GM10847 (cell line): ENCODE results near the gene XIAP.

Experiments
- POLR2A ChIP-seq: IDR thresholded peaks from 2 replicates; pipeline ENCODE4 v1.6.1; 2011; ENCODE audit not compliant: insufficient read length; ENCODE audit errors: extremely low read depth

XIAP gene

DNA sequence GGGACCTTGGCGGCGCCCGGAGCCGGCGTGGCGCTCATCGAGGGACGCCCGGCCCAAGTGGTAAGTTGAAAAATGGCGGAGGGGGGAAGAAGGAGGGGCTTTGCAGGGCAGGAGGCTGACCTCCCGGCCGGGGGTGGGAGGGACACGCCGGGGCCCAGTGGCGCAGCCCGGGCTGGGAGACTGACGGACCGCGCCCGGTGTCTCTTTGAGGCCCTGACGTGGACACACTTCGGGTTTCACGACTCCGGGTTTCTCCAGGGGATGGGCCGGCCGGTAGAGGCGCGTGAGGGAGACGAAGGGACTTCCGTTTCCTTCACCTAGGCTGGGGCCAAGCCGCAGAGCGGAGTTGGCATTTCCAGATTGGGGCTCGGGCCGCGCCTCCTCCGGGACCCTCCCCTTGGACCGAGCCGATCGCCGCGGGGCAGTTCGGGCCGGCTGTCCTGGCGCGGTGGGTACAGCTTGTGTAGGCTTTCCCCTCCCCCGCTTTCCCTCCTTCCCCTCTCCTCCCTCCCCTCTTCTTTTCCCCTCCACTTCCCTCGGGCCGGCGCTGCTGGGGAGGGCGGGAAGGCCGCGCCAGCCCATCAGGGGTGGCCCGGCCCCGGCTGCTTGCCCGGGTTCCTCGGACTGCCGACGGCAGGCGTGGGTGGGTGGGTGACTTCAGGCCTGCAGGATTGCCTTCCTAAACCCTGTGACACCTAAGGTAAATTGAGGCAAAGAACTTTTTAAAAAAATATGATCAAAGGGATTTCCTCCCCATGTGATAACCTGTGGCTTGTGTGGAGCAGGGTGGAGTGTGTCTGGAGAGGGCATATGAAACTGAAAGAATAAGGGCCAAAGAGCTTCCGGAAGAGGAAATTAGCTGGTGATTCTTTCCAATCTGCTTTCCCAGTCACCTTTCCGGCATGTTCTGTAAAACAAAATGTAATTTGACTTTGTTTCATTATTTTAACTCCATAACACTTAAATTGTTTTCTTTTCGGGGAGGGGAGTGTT is at the start of gene XIAP:
XIAP (plus strand) TSS at position 208 of the 993 bp plus-strand sequence. CDS start 25,610 bp downstream, outside the sequence.
- peak; percentile 39 for TF ChIP-seq POLR2A

DNA sequence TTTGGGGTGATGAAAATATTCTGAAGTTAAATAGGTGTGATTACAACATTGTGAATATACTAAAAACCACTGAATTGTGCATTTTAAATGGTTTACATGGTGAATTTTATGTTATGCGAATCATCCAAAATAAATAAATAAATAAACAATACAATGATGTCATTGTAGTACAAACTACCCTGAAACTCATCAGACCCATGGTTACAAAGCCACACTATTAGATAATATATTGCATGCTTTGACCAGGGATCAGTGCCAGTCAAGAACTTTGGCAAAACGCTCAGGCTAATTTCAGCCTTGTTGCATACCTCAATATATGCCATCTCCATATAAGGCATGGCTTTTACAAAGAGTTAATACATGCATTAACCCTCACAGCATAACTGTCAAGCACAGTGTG is 45.5 kb upstream of the XIAP start:
- no peak for TF ChIP-seq POLR2A

DNA sequence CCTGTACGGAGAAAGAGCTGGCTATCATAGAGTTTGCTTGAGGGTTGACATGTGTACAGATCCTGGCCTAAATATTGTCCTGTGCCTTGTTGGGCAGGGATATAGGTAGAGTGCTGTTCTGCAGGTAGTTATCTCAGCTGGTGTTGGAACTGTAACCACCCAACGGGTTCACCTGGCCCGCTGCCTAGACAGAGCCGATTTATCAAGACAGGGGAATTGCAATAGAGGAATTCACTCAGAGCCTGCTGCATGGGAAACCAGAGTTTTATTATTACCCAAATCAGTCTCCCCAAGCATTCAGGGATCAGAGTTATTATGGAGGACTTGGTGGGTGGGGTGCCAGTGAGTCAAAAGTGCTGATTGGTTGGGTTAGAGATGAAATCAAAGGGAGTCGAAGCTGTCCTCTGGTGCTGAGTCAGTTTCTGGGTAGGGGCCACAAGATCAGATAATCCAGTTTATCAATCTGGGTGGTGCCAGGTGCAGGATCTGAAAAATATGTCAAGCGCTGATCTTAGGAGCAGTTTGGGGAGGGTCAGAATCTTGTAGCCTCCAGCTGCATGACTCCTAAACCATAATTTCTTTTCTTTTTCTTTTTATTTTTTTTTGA is 42.5 kb upstream of the XIAP start:
- no peak for TF ChIP-seq POLR2A

DNA sequence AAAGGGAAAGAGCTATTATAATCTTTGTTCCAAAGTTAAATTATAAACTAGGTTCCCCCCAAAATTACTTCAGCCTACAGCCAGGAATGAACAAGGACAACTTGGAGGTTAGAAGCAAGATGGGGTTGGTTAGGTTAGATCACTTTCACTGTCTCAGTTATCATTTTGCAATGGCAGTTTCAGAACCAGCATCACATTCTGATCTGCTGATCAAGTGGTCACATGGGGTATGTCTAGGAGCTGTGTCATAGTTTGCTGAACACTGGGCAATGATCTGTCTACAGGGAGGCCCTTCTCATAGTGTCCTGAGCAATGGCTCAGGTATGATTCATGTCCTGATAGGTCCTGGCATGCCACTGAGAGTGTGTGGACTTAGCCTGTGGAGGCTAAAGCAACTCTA is 41.6 kb upstream of the XIAP start:
- no peak for TF ChIP-seq POLR2A

DNA sequence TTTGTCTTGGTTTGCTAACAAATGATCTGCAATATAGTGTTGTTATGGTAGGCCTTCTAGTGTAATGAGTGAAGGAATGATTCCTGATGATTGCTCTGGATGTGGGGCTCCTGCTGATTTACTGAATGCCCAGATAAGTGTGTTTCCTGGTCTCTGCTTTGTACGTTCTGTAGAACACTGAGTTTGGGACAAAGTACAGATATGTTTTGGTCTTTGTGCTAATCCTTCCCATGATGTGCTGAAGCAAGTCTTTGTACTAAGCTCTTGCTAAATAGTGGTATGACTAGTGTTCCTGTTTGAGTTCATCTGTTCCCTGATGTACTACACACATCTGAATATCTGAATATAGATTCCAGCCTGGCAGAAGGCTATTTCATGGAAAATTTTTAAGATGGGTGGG is 36.9 kb upstream of the XIAP start:
- TF ChIP-seq POLR2A = no peak

DNA sequence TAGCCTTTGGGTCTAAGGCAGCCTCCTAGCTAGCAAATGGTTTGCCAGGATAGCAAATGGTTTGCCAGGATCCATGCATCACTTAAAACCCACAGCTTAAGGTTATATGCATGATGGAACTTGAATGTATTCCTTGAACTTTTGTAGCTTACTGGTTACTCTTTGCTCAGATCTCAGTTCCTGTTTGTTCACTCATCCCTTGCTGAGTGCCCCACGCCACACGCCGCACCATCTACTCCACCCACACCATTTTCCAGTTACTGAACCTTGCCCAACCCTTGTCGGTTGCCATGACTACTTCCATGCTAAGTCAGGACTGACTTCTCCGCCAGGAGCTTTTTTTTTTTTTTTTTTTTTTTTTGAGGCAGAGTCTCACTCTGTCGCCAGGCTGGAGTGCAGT is 29.5 kb upstream of the XIAP start:
- no peak for TF ChIP-seq POLR2A

DNA sequence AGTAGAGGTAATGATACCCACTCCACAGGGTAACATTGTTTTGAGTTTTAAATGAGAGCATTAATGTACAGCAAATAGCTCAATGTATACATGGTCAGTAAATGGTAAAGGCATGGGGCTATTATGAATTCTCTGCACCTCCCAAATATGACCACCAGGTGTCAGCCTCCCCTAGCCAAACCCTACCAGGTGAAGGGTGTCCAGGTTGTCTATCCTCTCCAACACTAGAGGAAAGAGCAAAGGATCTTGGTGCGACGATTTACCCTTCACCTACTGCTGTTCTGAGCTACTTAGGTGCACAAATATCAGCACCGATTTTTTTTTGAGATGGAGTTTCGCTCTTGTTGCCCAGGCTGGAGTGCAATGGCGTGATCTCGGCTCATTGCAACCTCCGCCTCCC is 26.5 kb upstream of the XIAP start:
- TF ChIP-seq POLR2A = no peak

DNA sequence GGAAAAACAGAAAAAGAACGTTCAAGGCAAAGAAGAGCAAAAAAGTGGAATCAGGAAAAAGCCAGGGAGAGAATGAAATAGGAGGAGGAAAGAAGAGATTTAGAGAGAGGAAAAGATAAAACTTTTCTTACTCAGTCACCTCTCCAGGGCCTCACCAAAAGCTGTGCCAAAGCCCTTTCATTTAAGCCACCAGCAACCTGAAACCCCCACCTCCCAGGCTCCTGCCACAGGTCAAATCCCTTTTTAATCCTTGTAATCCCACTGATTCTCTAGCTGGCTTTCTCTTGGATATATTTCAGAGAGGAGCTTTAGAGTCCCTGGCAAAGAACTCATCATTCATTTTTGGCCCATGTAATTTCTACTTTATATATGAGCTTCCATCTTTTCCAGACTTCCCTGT is 25.7 kb upstream of the XIAP start:
- no peak for TF ChIP-seq POLR2A

DNA sequence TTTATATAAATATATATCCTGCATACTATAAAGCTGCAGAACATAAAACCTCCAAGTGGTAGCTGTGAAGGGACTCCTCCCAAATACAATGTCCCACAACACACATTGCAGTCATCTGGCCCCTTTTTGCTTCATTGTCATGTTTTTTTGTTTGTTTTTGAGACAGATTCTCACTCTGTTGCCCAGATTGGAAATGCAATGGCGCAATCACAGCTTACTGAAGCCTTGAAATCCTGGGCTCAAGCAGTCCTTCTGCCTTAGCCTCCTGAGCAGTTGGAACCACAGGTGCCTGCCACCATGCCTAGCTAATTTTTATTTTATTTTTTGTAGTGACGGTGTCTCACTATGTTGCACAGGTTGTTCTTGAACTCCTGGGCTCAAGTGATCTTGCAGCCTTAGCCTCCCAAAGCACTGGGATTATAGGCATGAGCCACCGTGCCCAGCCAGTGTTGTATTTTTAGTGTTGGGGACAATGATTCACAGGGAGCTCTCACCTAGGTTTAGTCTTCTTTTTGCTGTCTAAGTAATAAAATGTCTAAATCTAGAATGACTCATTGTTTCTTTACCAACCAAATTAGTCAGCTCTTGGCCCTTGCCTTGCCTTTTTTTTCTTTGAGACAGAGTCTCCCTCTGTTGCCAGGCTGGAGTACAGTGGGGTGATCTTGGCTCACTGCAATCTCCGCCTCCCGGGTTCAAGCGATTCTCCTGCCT is 24.0 kb upstream of the XIAP start:
- TF ChIP-seq POLR2A = no peak

DNA sequence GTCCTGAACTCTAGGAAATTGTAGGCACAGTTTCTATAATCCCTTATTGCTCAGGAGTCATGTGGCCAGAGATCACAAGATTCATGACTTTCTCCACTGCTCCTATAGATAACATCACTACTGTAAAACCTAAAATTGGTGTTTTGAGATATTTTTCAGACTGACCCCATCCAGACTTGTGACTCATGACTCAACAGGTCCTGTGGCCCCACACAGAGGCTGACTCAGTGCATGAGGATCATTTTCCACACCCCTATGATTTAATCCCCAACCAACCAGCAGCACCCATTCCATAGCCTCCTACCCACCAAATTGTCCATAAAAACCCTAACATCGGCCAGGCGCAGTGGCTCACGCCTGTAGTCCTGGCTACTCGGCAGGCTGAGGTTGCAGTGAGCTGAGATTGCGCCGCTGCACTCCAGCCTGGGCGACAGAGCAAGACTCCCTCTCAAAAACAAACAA is 13.2 kb upstream of the XIAP start:
- no peak for TF ChIP-seq POLR2A

DNA sequence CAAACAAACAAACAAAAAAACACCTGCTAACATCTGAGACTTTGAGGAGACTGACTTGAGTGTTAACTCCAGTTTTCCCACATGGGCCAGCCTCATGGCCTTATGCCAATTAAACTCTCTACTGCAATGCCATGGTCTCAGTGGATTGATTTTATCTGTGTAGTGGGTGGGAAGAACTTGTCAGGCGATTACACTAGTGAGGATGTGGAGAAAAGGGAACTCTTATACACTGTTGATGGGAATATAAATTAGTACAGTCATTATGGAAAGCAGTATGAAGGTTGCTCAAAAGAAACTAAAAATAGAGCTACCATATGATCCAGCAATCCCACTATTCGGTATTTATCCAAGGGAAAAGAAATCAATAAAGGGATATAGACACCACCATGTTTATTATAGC is 12.8 kb upstream of the XIAP start:
- no peak for TF ChIP-seq POLR2A

DNA sequence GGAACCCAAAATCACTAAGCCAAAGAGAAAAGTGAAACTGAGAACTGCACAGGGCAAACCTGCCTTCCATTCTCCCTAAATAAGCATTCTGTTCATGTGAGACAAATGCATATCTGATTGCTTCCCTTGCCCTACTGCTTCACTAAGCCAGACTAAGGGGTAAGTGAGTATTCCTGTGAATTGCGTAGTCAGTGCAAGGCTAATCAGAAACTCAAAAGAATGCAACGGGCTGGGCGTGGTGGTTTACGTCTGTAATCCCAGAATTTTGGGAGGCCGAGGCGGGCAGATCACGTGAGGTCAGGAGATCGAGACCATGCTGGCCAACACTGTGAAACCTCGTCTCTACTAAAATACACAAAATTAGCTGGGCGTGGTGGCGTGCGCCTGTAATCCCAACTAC is 10.8 kb upstream of the XIAP start:
- no peak for TF ChIP-seq POLR2A

DNA sequence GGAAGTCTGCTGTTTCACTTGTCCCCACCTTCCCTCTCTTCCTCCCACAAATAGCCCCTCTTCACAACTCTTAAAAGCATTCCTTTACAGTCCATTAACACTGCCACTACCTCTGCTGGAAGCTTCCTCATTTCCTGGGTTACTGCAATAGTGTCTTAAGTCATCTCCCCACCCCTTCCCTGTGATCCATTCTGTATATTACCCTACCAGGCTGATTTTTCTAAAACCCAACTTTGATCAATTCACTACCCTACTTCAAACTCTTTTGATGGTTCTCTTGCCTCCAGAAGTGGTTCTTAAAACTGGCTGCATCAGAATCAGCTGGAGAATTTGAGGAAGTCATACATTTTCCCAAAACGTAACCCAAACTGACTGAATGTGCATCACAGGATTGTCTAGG is 8.8 kb upstream of the XIAP start:
- no peak for TF ChIP-seq POLR2A

DNA sequence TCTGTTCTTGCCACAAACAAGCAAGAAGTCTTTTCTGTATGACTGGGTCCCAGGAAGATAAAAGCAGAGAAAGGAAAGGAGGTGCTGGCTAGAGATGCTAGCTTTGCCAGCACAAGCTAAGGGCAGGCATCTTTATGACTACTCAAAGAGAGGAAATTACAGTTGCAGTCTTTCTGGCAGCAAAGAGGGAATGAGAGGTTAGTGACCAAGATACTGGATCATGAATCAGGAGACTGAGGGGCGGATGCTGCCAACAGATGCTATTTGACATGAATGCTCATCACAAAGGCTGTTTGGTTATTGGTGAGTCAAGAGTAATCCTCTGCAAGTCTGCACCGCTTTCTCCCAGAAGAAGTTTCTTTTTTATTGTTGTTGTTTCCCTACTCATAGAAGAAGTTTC is 5.5 kb upstream of the XIAP start:
- no peak for TF ChIP-seq POLR2A

DNA sequence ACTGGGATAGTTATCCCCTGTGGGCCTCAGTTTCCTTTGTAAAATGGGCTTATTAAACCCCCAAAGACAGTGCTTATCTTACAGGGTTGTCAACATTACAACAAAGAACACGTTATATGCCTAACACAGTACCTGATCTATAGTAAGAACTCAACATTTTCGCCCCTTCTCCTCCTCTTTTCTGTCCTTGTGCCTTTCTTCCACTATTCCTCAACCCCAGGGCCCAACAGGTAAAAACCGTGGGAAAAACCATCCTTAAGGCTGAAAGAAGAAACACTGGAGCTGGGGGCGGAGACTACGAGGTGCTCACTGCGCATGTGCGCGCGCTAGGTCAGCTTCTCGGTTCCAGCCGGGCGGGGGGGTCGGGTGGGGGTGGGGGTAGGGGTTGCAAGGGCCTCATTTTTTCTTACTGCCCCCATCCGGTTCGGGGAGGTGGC is 426 bp upstream of the XIAP start:
- no peak for TF ChIP-seq POLR2A

DNA sequence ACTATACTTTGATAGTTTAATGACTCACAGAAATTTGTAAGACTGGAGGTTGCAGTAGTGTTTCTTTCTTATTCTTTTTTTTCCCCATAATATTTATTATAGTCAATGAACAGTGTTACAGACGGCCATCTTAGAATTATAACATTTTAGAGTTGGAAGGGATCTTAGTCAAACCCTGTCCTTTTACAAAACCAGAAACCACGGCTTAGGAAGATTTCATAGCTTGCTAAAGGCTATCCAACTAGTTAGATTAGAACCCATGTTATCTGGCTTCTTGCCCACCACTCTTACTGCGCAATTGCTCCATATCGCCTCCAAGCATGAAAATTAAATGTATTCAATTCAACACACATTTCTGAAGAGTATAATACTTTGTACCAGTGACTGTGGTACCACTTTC is 1.1 kb downstream of the XIAP start:
- TF ChIP-seq POLR2A = no peak
